CD4-positive, alpha-beta memory T cell (primary cell): ENCODE results near the gene ARHGEF16. TPM values are rescaled to one million over a fixed set of nuclear protein-coding genes. Genes with fewer than 3 reads are reported as not detected.

ENCODE experiments used
- CTCF ChIA-PET: fragments of 350-600 bp; sonication (Branson Sonifier 250); formaldehyde crosslinking; loops from one replicate; lab custom pipeline; 2021; ENCODE audit warnings: inconsistent platforms; ENCODE audit not compliant: partially characterized antibody; lab: Charles Lee
- POLR2A ChIA-PET: fragments of 350-600 bp; sonication (Branson Sonifier 250); formaldehyde crosslinking; loops from one replicate; lab custom pipeline; 2021; ENCODE audit not compliant: partially characterized antibody; lab: Charles Lee
- DNase-seq, 5 donors: peaks; one replicate each; pipeline versions ENCODE4 v3.0.0 to v3.0.0-alpha.2; 2020 to 2022; ENCODE audit warnings: mixed read lengths in 1 of 5
- H3K27ac ChIP-seq: one replicate; pipeline ENCODE4 v1.7.0; 2013; ENCODE audit warnings: low read depth, low read length
- H3K27me3 ChIP-seq: 2 replicates; pipeline ENCODE4 v1.7.0; 2013; ENCODE audit warnings: mild to moderate bottlenecking, low read length, moderate library complexity; ENCODE audit not compliant: insufficient read depth
- H3K36me3 ChIP-seq: 2 replicates; pipeline ENCODE4 v1.7.0; 2013; ENCODE audit warnings: mild to moderate bottlenecking, low read length, moderate library complexity; ENCODE audit not compliant: insufficient read depth
- H3K4me1 ChIP-seq: 2 replicates; pipeline ENCODE4 v1.7.0; 2013; ENCODE audit warnings: mild to moderate bottlenecking, low read length, moderate library complexity; ENCODE audit not compliant: insufficient read depth
- H3K4me3 ChIP-seq, 2 donors: one replicate each; pipeline ENCODE4 v1.7.0; 2013; ENCODE audit warnings: low read length in 2 of 2, mild to moderate bottlenecking in 1 of 2
- H3K9me3 ChIP-seq, 2 donors: one replicate each; pipeline ENCODE4 v1.7.0; 2013; ENCODE audit warnings: low read length in 2 of 2, control low read depth in 1 of 2; ENCODE audit not compliant: control insufficient read depth in 1 of 2
- H3K27ac Mint-ChIP-seq, 7 donors: one replicate each; pipeline ENCODE4 v1.8.0; 2020 to 2021; ENCODE audit warnings: mixed read lengths in 7 of 7, mild to moderate bottlenecking in 6 of 7, inconsistent platforms in 3 of 7, moderate library complexity in 3 of 7
- H3K27me3 Mint-ChIP-seq, 2 donors: one replicate each; pipeline ENCODE4 v1.8.0; 2020 to 2021; ENCODE audit warnings: mixed read lengths in 2 of 2
- H3K36me3 Mint-ChIP-seq, 2 donors: one replicate each; pipeline ENCODE4 v1.8.0; 2020 to 2021; ENCODE audit warnings: mixed read lengths in 2 of 2, inconsistent platforms in 1 of 2, mild to moderate bottlenecking in 1 of 2
- H3K4me1 Mint-ChIP-seq, 4 donors: one replicate each; pipeline ENCODE4 v1.8.0; 2020 to 2021; ENCODE audit warnings: mixed read lengths in 4 of 4, mild to moderate bottlenecking in 1 of 4
- H3K4me3 Mint-ChIP-seq, 8 donors: one replicate each; pipeline ENCODE4 v1.8.0; 2020 to 2021; ENCODE audit warnings: mixed read lengths in 8 of 8, mild to moderate bottlenecking in 7 of 8, moderate library complexity in 6 of 8, inconsistent platforms in 3 of 8
- H3K9me3 Mint-ChIP-seq, 8 donors: one replicate each; pipeline ENCODE4 v1.8.0; 2020 to 2021; ENCODE audit warnings: mixed read lengths in 8 of 8, mild to moderate bottlenecking in 5 of 8, inconsistent platforms in 3 of 8, moderate library complexity in 1 of 8
- intact Hi-C: fragments of 100-400 bp; cut with micrococcal nuclease; formaldehyde crosslinking; loops from one replicate; pipeline ENCODE4 v1.15.1; 2023
- polyA plus RNA-seq, 2 donors: library from polyadenylated mRNA; unstranded; fragments of 300-500 nt; fragmentation: Illumina TruSeq; gene quantifications; one replicate each; pipeline ENCODE4 v1.2.3, GENCODE V29; 2021
- total RNA-seq, 2 experiments: library from RNA; stranded (reverse); gene quantifications; one replicate each; pipeline ENCODE4 v1.2.3, GENCODE V29; 2021

Gene ARHGEF16
- total and polyA plus RNA-seq, 4 experiments from 2014 or later: 0.16 to 0.22 (median 0.20) TPM; not detected in 1

- Histone ChIP-seq H3K27ac (no peak overlapping the region), H3K4me1 (no peaks in the 10 kb centered on the region), H3K27me3 (no peaks in the 10 kb centered on the region), H3K36me3 (no peaks in the 10 kb centered on the region), H3K9me3 (no peaks in the 10 kb centered on the region), H3K4me3 (no peak overlapping the region)
- ChIA-PET CTCF (no interaction called here), POLR2A (no interaction called here)
- intact Hi-C loops: no loop called here
- no peak for DNase-seq
- no peaks in the 10 kb centered on the region for H3K4me1 Mint-ChIP-seq
- H3K27me3 Mint-ChIP-seq: no peaks in the 10 kb centered on the region
- no peaks in the 10 kb centered on the region for H3K9me3 Mint-ChIP-seq
- H3K27ac Mint-ChIP-seq: no peak overlapping the region
- no peaks in the 10 kb centered on the region for H3K36me3 Mint-ChIP-seq
- H3K4me3 Mint-ChIP-seq: no peak overlapping the region
Measured at GRCh38 chr1:3409366-3410141, 44.9 kb upstream of the ARHGEF16 start.

- Mint-ChIP-seq H3K27me3 (no peaks in the 10 kb centered on the region), H3K27ac (no peak overlapping the region), H3K4me1 (no peaks in the 10 kb centered on the region), H3K9me3 (no peaks in the 10 kb centered on the region), H3K4me3 (no peak overlapping the region), H3K36me3 (no peaks in the 10 kb centered on the region)
- POLR2A ChIA-PET: no interaction called here
- no peaks in the 10 kb centered on the region for H3K9me3 ChIP-seq
- no peaks in the 10 kb centered on the region for H3K27me3 ChIP-seq
- no peak overlapping the region for H3K27ac ChIP-seq
- no peak overlapping the region for H3K4me3 ChIP-seq
- intact Hi-C loops: no loop called here
- DNase-seq: no peak
- H3K36me3 ChIP-seq: no peaks in the 10 kb centered on the region
- CTCF ChIA-PET: no interaction called here
- H3K4me1 ChIP-seq: no peaks in the 10 kb centered on the region
Measured at GRCh38 chr1:3410142-3410925, 44.1 kb upstream of the ARHGEF16 start.

GRCh38 chr1:3411806-3412205, 42.7 kb upstream of the ARHGEF16 start:
- H3K4me1 ChIP-seq: no peaks in the 10 kb centered on the region
- Mint-ChIP-seq H3K36me3 (no peaks in the 10 kb centered on the region), H3K4me3 (no peak overlapping the region), H3K27ac (no peak overlapping the region), H3K9me3 (peaks cover 0 to 2% (median under 1%) of the 10 kb centered on the region in 8 donors), H3K27me3 (no peaks in the 10 kb centered on the region), H3K4me1 (no peaks in the 10 kb centered on the region)
- no peaks in the 10 kb centered on the region for H3K9me3 ChIP-seq
- intact Hi-C loops: no loop called here
- no peak overlapping the region for H3K4me3 ChIP-seq
- ChIA-PET CTCF (no interaction called here), POLR2A (no interaction called here)
- H3K36me3 ChIP-seq: no peaks in the 10 kb centered on the region
- no peak for DNase-seq
- no peaks in the 10 kb centered on the region for H3K27me3 ChIP-seq
- H3K27ac ChIP-seq: no peak overlapping the region

- Histone ChIP-seq H3K9me3 (no peaks in the 10 kb centered on the region), H3K27ac (no peak overlapping the region), H3K27me3 (no peaks in the 10 kb centered on the region), H3K36me3 (no peaks in the 10 kb centered on the region), H3K4me3 (no peak overlapping the region), H3K4me1 (no peaks in the 10 kb centered on the region)
- Mint-ChIP-seq H3K4me1 (no peaks in the 10 kb centered on the region), H3K36me3 (no peaks in the 10 kb centered on the region), H3K4me3 (no peak overlapping the region), H3K9me3 (peaks cover 0 to 8% (median under 1%) of the 10 kb centered on the region in 8 donors), H3K27ac (no peak overlapping the region), H3K27me3 (no peaks in the 10 kb centered on the region)
- ChIA-PET CTCF (no interaction called here), POLR2A (no interaction called here)
- intact Hi-C loops: no loop called here
- no peak for DNase-seq
Measured at GRCh38 chr1:3412376-3412775, 42.1 kb upstream of the ARHGEF16 start.

GRCh38 chr1:3413975-3414710, 40.3 kb upstream of the ARHGEF16 start:
- no peak for DNase-seq
- Histone ChIP-seq H3K36me3 (no peaks in the 10 kb centered on the region), H3K4me1 (no peaks in the 10 kb centered on the region), H3K9me3 (no peaks in the 10 kb centered on the region), H3K4me3 (no peak overlapping the region), H3K27me3 (no peaks in the 10 kb centered on the region), H3K27ac (no peak overlapping the region)
- Mint-ChIP-seq H3K4me1 (no peaks in the 10 kb centered on the region), H3K27ac (no peak overlapping the region), H3K27me3 (no peaks in the 10 kb centered on the region), H3K9me3 (peaks cover 0 to 10% (median under 1%) of the 10 kb centered on the region in 8 donors), H3K36me3 (no peaks in the 10 kb centered on the region), H3K4me3 (no peak overlapping the region)
- intact Hi-C loops: no loop called here
- ChIA-PET POLR2A (no interaction called here), CTCF (no interaction called here)

- POLR2A ChIA-PET: no interaction called here
Measured at GRCh38 chr1:3415260-3416090, 39.0 kb upstream of the ARHGEF16 start.

More at GRCh38 chr1:3415260-3416090, 39.0 kb upstream of the ARHGEF16 start:
- Histone ChIP-seq H3K9me3 (no peaks in the 10 kb centered on the region), H3K4me1 (no peaks in the 10 kb centered on the region), H3K4me3 (no peak overlapping the region), H3K27me3 (no peaks in the 10 kb centered on the region), H3K36me3 (no peaks in the 10 kb centered on the region), H3K27ac (no peak overlapping the region)
- CTCF ChIA-PET: no interaction called here
- Mint-ChIP-seq H3K27ac (no peak overlapping the region), H3K36me3 (no peaks in the 10 kb centered on the region), H3K4me3 (no peak overlapping the region), H3K27me3 (no peaks in the 10 kb centered on the region), H3K9me3 (peaks cover 0 to 12% (median under 1%) of the 10 kb centered on the region in 8 donors), H3K4me1 (no peaks in the 10 kb centered on the region)
- no peak for DNase-seq
- intact Hi-C loops: no loop called here
